ENCODE results near the gene ERC2. TPM values are rescaled to one million over a fixed set of nuclear protein-coding genes. Genes with fewer than 3 reads are reported as not detected.

The ERC2 gene
- total RNA-seq, 1 experiment from 2014 or later = 6.3 TPM

DNA sequence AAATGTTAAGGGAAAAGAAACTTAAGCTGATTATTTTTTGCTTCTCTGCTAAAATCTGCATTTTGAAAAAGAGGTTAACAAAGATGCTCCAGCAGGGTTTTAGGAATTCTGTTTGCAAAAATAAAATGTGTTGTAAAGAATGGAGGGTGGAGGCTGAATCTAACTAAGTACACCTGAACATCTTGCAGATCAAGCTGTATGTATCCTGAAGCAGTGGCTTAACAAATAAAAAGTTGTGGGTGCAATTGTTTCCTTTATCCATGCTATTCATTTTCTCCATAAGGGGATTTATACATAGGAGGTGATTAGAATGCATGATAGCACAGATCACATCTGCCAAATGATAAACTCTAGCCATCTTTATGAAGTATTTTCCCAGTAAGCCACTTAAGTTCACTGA lies 466.3 kb downstream of the ERC2 start:
- H3K9me3 ChIP-seq (replicated peaks) = no peaks in the 10 kb centered on the region; the same call in 1 of the 2 replicates
- no peaks in the 10 kb centered on the region for H3K36me3 ChIP-seq
- no peaks in the 10 kb centered on the region for H3K27me3 ChIP-seq
- no peak overlapping the region for H3K27ac ChIP-seq
- no peak for DNase-seq
- H3K4me3 ChIP-seq = no peak overlapping the region
- H3K4me1 ChIP-seq = no peaks in the 10 kb centered on the region

DNA sequence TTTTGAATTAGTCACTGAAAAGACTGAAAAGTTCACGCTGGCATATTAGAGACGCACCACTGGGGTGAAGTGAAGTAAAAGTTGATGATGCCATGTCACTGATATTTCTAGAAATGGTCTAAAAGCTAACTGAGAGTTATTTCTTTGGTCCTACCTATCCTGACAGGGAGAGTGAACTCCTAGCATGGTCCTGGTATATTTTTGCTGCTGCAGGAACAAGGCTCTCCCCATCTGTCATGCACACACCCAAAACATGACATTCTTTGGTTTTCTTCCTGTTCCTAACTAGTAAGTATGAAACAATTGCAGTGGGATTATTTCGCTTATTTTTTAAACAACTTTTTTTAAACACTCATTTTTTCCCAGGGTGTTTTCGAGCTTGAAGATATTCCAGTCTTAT lies 466.7 kb downstream of the ERC2 start:
- no peaks in the 10 kb centered on the region; the same call in 1 of the 2 replicates for H3K9me3 ChIP-seq (replicated peaks)
- DNase-seq = no peak
- no peaks in the 10 kb centered on the region for H3K36me3 ChIP-seq
- H3K4me1 ChIP-seq = no peaks in the 10 kb centered on the region
- no peak overlapping the region for H3K27ac ChIP-seq
- no peak overlapping the region for H3K4me3 ChIP-seq
- H3K27me3 ChIP-seq = no peaks in the 10 kb centered on the region

GRCh38 chr3:55989366-55989765 lies 478.9 kb downstream of the ERC2 start:
- Histone ChIP-seq H3K27me3 (no peaks in the 10 kb centered on the region), H3K36me3 (no peaks in the 10 kb centered on the region), H3K27ac (no peak overlapping the region)

GRCh38 chr3:55988905-55989304 lies 479.4 kb downstream of the ERC2 start:
- Histone ChIP-seq H3K4me1 (no peaks in the 10 kb centered on the region), H3K36me3 (no peaks in the 10 kb centered on the region), H3K27ac (no peak overlapping the region), H3K9me3 (replicated peaks) (0 out of 2 replicates have a peak, but pooled peaks cover 4% of the 10 kb centered on the region), H3K4me3 (no peak overlapping the region), H3K27me3 (no peaks in the 10 kb centered on the region)
- DNase-seq = no peak

More at GRCh38 chr3:55989366-55989765, 478.9 kb downstream of the ERC2 start:
- 0 out of 2 replicates have a peak, but pooled peaks cover 4% of the 10 kb centered on the region for H3K9me3 ChIP-seq (replicated peaks)
- H3K4me3 ChIP-seq = no peak overlapping the region
- DNase-seq = no peak
- H3K4me1 ChIP-seq = no peaks in the 10 kb centered on the region

DNA sequence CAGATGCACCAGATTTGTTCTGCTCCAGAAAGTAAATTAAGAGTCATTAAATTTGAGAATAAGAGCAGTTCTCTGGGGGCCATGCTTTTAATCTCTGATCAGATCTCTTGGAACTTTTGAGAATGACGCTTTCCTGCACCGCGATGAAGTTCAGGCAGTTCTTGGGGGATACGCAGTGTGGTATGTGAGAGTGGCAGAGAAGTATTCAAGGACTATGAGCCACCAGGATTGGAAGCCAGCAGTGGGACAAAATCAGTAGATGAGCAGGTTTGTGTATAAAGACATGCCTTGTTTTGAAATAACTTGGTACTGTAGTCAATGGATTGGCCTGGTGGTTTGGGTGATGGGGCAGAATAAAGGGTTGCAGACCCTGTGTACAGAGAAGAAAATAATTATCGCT lies 483.6 kb downstream of the ERC2 start:
- H3K4me1 ChIP-seq = no peaks in the 10 kb centered on the region
- H3K4me3 ChIP-seq = no peak overlapping the region
- H3K27me3 ChIP-seq = no peaks in the 10 kb centered on the region
- no peak overlapping the region for H3K27ac ChIP-seq
- H3K9me3 ChIP-seq (replicated peaks) = no peaks in the 10 kb centered on the region
- no peak for DNase-seq
- H3K36me3 ChIP-seq = no peaks in the 10 kb centered on the region

GRCh38 chr3:55978953-55979352 lies 489.3 kb downstream of the ERC2 start:
- Histone ChIP-seq H3K27me3 (no peaks in the 10 kb centered on the region), H3K4me3 (no peak overlapping the region), H3K36me3 (no peaks in the 10 kb centered on the region), H3K27ac (no peak overlapping the region), H3K9me3 (replicated peaks) (no peaks in the 10 kb centered on the region), H3K4me1 (no peaks in the 10 kb centered on the region)
- DNase-seq = no peak

DNA sequence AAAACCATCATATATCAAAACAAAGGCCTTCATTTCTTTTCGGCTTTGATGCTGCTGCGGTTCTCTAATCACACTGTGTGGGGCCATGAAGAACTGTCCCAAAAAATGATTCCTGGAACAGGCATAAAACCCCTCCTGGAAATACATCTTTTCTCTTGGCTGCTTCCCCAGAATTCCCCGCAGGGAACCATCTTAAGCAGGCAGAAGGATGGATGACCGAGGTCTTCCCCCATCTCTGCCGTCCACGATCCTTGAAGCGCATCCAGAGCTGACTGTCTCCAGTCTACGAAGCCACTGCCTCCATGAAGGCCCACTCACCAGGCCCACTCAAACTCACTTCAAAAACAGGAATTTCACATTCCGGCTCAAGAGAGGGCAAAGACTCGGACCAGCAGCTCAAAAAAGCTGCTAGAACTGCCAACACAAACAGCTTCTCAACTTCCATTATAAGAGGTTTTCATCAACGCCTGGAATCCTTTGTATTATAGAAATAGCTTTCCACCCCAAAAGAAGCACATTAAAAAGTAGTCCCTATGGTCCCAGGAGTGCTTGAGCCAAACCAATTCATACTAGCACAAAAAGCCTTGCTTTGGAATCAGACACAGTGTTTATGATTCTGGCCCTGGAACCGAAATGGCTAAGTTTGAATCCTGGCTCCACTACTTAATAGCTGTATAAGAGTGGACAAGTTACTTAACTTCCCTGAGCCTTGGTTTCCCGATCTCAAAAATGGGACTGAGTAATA lies 493.7 kb downstream of the ERC2 start:
- H3K27me3 ChIP-seq = no peaks in the 10 kb centered on the region
- no peak overlapping the region for H3K4me3 ChIP-seq
- no peaks in the 10 kb centered on the region for H3K9me3 ChIP-seq (replicated peaks)
- DNase-seq = no peak
- no peak overlapping the region for H3K27ac ChIP-seq
- no peaks in the 10 kb centered on the region for H3K4me1 ChIP-seq
- H3K36me3 ChIP-seq = no peaks in the 10 kb centered on the region

GRCh38 chr3:55969634-55970033 lies 498.6 kb downstream of the ERC2 start:
- H3K36me3 ChIP-seq = no peaks in the 10 kb centered on the region
- H3K4me3 ChIP-seq = no peak overlapping the region
- no peak for DNase-seq
- H3K4me1 ChIP-seq = peaks cover 13% of the 10 kb centered on the region
- H3K27me3 ChIP-seq = no peaks in the 10 kb centered on the region
- H3K9me3 ChIP-seq (replicated peaks) = no peaks in the 10 kb centered on the region; the same call in 1 of the 2 replicates
- H3K27ac ChIP-seq = no peak overlapping the region

DNA sequence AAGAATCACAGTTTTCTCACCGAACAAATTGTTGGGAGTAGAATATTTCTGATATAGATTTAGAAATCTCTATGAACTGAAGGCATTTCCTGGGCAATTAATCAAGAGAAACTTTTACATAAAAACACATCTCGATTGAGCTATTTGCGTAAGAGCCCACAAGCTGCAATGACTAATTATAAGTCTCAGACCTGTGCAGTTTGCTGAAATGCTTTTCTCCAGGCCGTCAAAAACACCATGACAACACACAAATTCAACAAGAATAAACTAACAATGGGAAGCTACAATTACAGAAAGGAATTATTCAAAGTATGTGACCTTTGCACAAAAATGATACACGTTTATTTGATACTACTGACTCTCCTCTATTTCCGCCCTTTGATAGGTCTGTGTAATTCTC lies 499.9 kb downstream of the ERC2 start:
- no peak for DNase-seq
- Histone ChIP-seq H3K27ac (no peak overlapping the region), H3K4me1 (peaks cover 24% of the 10 kb centered on the region), H3K36me3 (no peaks in the 10 kb centered on the region), H3K4me3 (no peak overlapping the region), H3K9me3 (replicated peaks) (no peaks in the 10 kb centered on the region; the same call in 1 of the 2 replicates), H3K27me3 (no peaks in the 10 kb centered on the region)

DNA sequence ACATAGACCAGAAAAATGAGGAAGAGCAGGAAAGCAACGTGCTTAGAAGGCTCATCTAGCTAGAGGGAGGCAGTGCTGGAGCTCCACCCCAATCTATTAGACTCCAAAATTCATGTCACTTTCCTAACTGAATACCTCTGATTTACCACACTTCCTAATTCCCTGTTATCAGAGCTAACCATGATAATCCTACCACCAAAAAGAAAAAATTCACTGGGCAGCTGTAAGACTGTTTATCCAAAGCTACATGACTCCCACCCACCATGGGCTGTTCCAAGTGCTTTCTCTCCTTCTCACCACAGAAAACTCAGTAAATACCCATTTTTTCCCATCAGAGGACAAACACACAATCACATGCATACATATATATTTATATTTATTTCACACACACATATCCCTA lies 501.7 kb downstream of the ERC2 start:
- H3K36me3 ChIP-seq = no peaks in the 10 kb centered on the region
- peak in 1 of 2 experiments; percentile 38 for DNase-seq
- H3K27me3 ChIP-seq = no peaks in the 10 kb centered on the region
- H3K4me3 ChIP-seq = no peak overlapping the region
- H3K4me1 ChIP-seq = peaks cover 34% of the 10 kb centered on the region
- no peaks in the 10 kb centered on the region; the same call in 1 of the 2 replicates for H3K9me3 ChIP-seq (replicated peaks)
- H3K27ac ChIP-seq = no peak overlapping the region

- Histone ChIP-seq H3K36me3 (no peaks in the 10 kb centered on the region), H3K27me3 (no peaks in the 10 kb centered on the region), H3K9me3 (replicated peaks) (no peaks in the 10 kb centered on the region; the same call in 1 of the 2 replicates), H3K4me1 (peaks cover 34% of the 10 kb centered on the region), H3K27ac (no peak overlapping the region), H3K4me3 (no peak overlapping the region)
- no peak for DNase-seq
Observed at GRCh38 chr3:55965776-55966175, 502.5 kb downstream of the ERC2 start.

- Histone ChIP-seq H3K9me3 (replicated peaks) (no peaks in the 10 kb centered on the region; the same call in 1 of the 2 replicates), H3K4me3 (no peak overlapping the region)
- DNase-seq = peak; percentile 20 to 38
Observed at GRCh38 chr3:55964491-55964985, 503.7 kb downstream of the ERC2 start.

GRCh38 chr3:55963601-55964000 lies 504.7 kb downstream of the ERC2 start:
- H3K27ac ChIP-seq = peak overlapping the region; percentile 69
- H3K36me3 ChIP-seq = no peaks in the 10 kb centered on the region
- no peak overlapping the region for H3K4me3 ChIP-seq
- H3K27me3 ChIP-seq = no peaks in the 10 kb centered on the region
- H3K9me3 ChIP-seq (replicated peaks) = no peaks in the 10 kb centered on the region; the same call in 1 of the 2 replicates
- H3K4me1 ChIP-seq = peaks cover 34% of the 10 kb centered on the region
- peak; percentile 83 to 86 for DNase-seq

More at GRCh38 chr3:55964491-55964985, 503.7 kb downstream of the ERC2 start:
- peak overlapping the region; percentile 32; the same call in 1 of the 2 replicates for H3K27ac ChIP-seq
- peaks cover 34% of the 10 kb centered on the region for H3K4me1 ChIP-seq
- H3K27me3 ChIP-seq = no peaks in the 10 kb centered on the region
- no peaks in the 10 kb centered on the region for H3K36me3 ChIP-seq

DNA sequence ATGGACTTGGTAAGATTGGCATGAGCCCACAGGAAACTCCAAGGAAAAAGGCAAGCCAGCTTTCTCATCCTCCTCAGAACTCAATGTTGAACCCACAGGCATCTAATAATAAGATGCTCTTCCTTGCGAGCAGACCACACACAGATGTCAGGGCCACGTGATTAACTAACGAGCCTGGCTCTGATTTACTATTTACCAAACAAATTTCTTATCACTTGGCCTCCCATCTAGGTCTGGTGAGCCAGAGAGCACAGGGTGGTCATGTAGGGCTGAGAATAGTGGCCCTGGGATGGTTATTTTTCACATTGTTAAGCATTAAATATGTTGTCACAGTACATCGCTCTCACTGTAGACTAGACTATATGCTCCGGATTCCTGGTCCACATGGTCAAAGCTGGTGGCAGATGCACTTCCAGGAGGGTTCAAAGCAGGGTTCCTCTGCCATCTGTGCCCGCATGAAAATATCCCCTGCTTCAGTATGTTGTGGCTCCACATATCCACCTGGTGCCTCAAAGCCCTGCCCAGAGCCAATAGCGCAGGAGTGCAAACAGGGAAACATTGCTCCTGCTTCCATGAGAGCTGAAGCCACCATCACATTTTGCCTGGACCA lies 508.7 kb downstream of the ERC2 start:
- H3K9me3 ChIP-seq (replicated peaks) = no peaks in the 10 kb centered on the region
- H3K27ac ChIP-seq = no peak overlapping the region
- peaks cover 20% of the 10 kb centered on the region for H3K4me1 ChIP-seq
- H3K27me3 ChIP-seq = no peaks in the 10 kb centered on the region
- no peaks in the 10 kb centered on the region for H3K36me3 ChIP-seq
- no peak overlapping the region for H3K4me3 ChIP-seq
- DNase-seq = no peak

- Histone ChIP-seq H3K9me3 (replicated peaks) (no peaks in the 10 kb centered on the region), H3K4me1 (peaks cover 12% of the 10 kb centered on the region), H3K27ac (no peak overlapping the region), H3K27me3 (no peaks in the 10 kb centered on the region), H3K4me3 (no peak overlapping the region), H3K36me3 (no peaks in the 10 kb centered on the region)
- DNase-seq = no peak
Observed at GRCh38 chr3:55958605-55959004, 509.7 kb downstream of the ERC2 start.
